Measurements from ENCODE around the gene REXO4.
A peak's percentile ranks its signal among the peaks of the same experiment; 100 is the strongest.
"Not testable (repeated sequence)": the region's sequence is repeated elsewhere in the genome, so short reads cannot be mapped to it uniquely, and the experiment has no call there.

The REXO4 gene

GRCh38 chr9:133417541-133418461 lies at the start of gene REXO4:
TSS of gene REXO4 (minus strand) at chr9:133418010. CDS start at chr9:133417844, 166 bp downstream.
- DNase-seq (ENCODE audit: low read depth in 2 of 3, low spot score in 2 of 3): peak; percentile 74 to 79 (median 78)

DNA sequence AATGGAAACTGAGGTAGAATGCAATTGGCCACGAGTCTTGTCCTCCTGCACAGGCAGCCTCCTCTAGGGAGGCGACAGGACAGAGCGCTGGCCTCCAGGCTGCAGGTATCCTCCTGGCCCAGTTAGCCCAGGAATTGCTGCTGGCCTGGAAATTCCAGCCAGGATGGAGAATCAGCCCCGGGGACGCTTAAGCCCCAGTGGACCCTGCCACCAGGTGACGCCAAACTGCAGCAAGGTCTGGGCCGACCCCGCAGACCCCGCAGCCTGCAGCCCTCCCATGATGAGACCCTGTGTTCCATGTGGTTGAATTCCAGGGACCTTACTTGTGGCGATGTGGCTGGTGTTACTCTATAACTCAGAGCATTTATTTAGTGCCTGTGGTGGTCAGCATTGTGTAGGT lies 49.3 kb upstream of the REXO4 start:
- DNase-seq (ENCODE audit: low read depth in 2 of 3, low spot score in 2 of 3): no peak

- DNase-seq (ENCODE audit: low read depth in 2 of 3, low spot score in 2 of 3): no peak
Measured at GRCh38 chr9:133465984-133466383, 48.2 kb upstream of the REXO4 start.

DNA sequence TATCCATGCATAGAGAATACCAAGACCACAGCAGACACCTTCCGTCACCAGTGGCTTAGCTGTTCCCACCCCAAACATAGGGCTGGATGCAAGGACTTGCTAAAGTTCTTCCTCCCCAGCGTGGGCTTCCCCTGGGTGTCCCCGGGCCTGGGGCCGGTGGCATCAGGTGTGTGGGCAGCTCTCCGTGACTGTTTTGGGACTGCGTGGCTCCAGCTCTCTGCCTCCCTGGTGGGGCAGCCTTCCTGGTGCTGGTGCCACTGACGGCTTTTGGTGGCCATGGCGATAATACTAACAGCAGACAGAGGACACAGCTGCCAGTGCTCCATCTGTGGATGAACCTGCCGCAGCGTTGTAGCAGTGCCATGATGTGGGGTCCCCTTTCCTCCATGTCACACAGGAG lies 46.8 kb upstream of the REXO4 start:
- DNase-seq (ENCODE audit: low read depth in 2 of 3, low spot score in 2 of 3): no peak

GRCh38 chr9:133463864-133464615 lies 46.2 kb upstream of the REXO4 start:
- no peak for DNase-seq (ENCODE audit: low read depth in 2 of 3, low spot score in 2 of 3)

GRCh38 chr9:133463234-133463863 lies 45.5 kb upstream of the REXO4 start:
- DNase-seq (ENCODE audit: low read depth in 2 of 3, low spot score in 2 of 3): no peak

DNA sequence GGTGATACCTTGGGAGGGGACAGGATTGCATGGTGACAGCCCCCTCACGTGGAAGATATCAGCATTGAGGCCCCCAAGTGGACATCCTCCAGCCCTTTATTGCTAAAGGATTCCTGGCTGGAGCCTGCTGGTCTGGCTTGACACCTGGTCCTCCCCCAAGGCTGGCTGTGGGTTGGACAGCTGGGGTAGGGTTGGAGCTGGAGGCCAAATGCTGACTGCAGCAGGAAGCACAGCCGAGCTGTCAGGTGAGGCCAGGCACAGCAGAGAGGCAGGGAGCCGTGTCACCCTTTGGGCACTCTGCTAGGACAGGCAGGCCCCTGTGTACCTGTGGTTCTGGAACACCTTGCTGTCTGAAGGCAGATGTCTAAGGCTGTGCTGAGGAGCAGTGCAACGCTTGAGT lies 44.2 kb upstream of the REXO4 start:
- DNase-seq (ENCODE audit: low read depth in 2 of 3, low spot score in 2 of 3): no peak

- DNase-seq (ENCODE audit: low read depth in 2 of 3, low spot score in 2 of 3): no peak
Measured at GRCh38 chr9:133460405-133461175, 42.8 kb upstream of the REXO4 start.

DNA sequence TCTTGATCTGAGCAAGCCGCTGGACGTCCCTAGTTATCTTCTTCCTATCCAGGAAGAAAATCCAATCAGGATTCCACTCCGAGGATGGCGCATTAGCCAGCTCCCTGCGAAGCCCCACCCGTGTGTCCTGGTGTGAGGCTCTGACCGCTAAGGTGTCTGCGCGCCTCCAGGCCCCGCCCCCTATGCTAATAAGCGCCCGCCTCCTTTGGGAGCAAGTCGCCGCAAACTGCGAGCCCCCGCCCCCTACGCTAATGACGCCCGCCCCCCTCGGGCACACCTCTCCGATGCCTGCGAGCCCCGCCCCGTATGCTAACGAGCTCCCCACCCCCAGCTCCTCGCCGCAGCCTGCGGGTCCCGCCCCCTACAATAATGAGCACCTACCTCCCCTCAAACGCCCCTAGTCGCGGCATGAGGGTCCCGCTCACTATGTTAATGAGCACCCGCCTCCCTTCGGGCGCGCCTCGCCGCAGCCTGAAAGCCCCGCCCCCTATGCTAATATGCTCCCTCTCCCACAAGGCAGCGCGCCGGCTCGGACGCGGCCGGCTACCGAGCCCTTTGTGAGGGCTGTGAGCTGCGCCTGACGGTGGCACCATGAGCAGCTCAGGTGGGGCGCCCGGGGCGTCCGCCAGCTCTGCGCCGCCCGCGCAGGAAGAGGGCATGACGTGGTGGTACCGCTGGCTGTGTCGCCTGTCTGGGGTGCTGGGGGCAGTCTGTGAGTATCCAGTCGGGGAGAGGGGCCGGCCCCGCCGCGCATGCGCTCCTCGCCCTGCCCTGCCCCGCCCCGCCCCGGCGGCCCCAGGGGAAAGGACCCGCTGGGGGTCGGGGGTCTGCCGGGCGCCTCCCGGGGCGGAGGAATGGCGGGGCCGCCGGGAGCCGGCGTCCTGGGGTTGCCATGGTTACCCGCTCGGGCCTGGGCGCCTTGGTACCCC lies 41.9 kb upstream of the REXO4 start, which contains the start of gene CACFD1:
CACFD1 (plus strand) TSS at position 503 of the 929 bp plus-strand sequence; CDS start at position 592, 89 bp downstream.
- DNase-seq (ENCODE audit: low read depth in 2 of 3, low spot score in 2 of 3): peak; percentile 74 to 85 (median 75)

DNA sequence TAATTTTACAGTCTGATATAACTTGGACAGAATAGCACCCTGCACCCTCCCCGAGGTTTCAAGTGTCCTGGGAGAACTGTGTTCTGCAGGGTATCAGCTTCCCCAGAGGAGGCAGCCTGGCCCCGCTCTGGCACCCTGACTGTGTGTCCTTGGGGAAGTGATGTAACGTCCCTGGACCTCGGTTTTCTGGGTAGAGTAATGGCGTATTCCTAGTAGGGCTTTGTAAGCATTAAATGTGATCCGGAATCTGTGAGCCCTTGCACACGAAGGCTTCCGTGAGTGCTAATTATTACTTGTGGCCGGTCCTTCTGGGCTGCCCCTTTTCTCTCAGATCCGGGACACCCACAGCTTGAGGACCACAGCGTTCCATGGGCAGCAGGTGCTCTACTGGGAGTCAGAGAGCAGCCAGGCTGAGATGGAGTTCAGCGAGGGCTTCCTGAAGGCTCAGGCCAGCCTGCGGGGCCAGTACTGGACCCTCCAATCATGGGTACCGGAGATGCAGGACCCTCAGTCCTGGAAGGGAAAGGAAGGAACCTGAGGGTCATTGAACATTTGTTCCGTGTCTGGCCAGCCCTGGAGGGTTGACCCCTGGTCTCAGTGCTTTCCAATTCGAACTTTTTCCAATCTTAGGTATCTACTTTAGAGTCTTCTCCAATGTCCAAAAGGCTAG lies 41.0 kb upstream of the REXO4 start:
- DNase-seq (ENCODE audit: low read depth in 2 of 3, low spot score in 2 of 3): no peak

GRCh38 chr9:133457748-133458147 lies 39.9 kb upstream of the REXO4 start:
- no peak for DNase-seq (ENCODE audit: low read depth in 2 of 3, low spot score in 2 of 3)

DNA sequence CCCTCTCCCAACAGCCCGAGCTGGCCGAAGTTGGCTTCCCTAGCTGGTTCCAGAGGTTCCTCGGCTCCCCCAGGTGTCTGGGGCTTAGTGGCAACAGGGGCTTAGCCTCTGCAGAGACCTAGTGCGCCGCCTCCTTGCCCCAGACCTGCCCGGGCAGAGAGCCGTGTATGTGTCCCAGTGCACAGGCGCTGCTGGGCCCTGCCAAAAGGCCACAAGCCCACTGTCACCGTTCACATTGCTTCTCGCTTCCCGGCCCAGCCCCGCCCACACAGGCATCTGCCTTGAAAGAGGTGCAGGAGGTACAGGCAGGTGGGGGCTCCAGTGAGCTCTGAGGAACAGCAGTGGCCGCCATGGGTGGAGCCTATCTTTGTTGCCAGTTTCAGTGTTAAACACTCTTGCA lies 39.4 kb upstream of the REXO4 start:
- DNase-seq (ENCODE audit: low read depth in 2 of 3, low spot score in 2 of 3): no peak

DNA sequence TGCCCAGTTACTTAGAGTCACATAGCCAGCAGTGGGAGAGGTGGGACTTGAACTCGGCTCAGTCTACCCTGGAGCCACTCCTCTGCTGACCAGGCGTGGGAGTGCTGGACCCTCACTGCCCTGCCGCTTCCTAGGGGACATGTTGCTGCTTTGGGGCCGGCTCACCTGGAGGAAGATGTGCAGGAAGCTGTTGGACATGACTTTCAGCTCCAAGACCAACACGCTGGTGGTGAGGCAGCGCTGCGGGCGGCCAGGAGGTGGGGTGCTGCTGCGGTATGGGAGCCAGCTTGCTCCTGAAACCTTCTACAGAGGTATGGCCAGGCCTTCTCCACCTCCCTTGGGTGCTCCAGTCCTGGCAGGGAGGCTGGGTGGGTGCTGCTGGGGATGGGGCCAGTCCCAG lies 38.6 kb upstream of the REXO4 start:
- DNase-seq (ENCODE audit: low read depth in 2 of 3, low spot score in 2 of 3): no peak

DNA sequence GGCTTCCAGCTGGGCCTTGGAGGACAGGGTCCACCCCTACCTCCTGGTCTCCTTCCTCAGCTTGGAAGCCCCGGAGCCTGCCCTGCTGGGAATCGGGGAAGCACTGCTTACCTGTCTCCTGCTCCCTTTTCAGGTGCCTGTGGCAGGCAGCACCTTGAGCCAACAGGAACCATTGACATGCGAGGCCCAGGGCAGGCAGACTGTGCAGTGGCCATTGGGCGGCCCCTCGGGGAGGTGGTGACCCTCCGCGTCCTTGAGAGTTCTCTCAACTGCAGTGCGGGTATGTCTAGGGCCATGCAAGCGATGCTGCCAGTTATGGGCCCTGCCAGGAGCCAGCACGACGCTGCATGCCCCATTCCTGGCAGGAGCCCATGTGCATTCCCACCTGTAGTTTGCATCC lies 38.1 kb upstream of the REXO4 start:
- DNase-seq (ENCODE audit: low read depth in 2 of 3, low spot score in 2 of 3): no peak

GRCh38 chr9:133454943-133455673 lies 37.3 kb upstream of the REXO4 start:
- no peak for DNase-seq (ENCODE audit: low read depth in 2 of 3, low spot score in 2 of 3)

DNA sequence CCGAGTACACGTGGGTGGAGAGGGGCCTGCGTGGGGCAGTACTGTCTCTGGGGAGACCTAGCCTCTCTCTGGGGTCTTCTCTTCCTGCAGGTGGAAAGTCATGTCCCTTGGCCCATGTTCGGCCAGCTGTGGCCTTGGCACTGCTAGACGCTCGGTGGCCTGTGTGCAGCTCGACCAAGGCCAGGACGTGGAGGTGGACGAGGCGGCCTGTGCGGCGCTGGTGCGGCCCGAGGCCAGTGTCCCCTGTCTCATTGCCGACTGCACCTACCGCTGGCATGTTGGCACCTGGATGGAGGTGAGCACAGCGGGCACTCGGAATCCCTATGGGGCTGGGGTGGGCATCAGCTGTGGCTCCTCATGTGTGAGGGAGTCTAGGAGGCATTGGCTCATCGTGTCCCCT lies 36.5 kb upstream of the REXO4 start:
- no peak for DNase-seq (ENCODE audit: low read depth in 2 of 3, low spot score in 2 of 3)

DNA sequence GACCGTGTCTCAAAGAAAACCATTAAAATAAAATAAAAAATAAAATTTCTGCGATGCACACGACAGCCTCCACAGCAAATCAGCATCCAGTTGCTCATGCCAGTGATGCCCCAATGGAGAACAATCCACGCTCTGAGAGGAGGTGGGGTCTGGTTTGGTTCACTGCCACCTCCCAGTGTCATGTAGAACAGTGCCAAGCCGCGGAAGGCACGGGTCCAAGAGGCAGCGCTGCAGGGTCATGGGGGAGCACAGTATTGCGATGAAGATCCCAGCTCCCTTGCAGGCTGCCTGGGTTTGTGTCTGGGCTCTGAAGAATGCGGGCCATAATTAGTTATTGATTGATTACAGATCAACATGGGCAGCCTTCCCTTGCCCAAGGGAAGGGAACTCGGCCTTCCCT lies 35.8 kb upstream of the REXO4 start:
- DNase-seq (ENCODE audit: low read depth in 2 of 3, low spot score in 2 of 3): no peak

DNA sequence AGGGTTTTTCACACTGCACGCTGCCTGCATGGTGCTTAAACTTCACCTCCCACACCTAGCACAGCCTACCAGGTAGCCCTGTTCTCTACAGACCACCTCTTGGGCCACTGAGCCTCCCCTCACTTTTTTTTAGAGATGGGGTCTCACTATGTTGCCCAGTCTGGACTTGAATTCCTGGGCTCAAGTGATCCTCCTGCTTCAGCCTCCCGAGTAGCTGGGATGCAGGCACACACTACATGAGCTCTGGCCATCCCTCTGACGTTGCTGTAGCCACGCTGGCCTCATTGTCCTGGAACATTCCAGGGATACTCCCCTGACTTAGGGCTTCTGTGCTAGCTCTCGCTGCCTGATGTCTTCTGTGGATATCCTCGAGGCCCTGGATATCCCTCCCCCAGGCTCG lies 34.8 kb upstream of the REXO4 start:
- no peak for DNase-seq (ENCODE audit: low read depth in 2 of 3, low spot score in 2 of 3)

DNA sequence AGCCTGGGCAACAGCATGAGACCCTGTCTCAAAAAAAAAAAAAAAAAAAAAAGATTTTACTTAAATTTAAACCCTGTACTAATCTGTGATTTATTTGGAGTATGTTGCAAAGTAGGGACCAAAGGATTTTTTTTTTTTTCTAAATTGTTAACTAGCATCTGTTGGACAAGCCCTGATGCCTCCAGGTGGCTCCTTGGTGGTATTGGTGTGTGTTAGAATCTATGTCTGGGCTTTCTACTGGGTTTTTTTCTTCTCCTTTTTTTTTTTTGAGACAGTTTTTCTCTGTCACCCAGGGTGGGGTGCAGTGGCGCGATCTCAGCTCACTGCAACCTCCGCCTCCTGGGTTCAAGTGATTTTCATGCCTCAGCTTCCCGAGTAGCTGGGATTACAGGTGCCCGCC lies 34.1 kb upstream of the REXO4 start:
- DNase-seq (ENCODE audit: low read depth in 2 of 3, low spot score in 2 of 3): not testable (repeated sequence)

Data from activated CD8-positive, alpha-beta memory T cell treated with anti-CD3 and anti-CD28 coated beads for 48 hours (primary cell).